Spinal cord (tissue), 10 donors: ENCODE results near the gene SLCO1B1. TPM values are rescaled to one million over a fixed set of nuclear protein-coding genes. Genes with fewer than 3 reads are reported as not detected.
"Not testable (repeated sequence)": the region's sequence is repeated elsewhere in the genome, so short reads cannot be mapped to it uniquely, and the experiment has no call there.

ENCODE experiments used
- DNase-seq, 6 donors: peaks; one replicate each; pipeline versions ENCODE4 v3.0.0 to v3.0.0-alpha.2; 2013 to 2015; ENCODE audit warnings: low spot score in 6 of 6, low read depth in 4 of 6
- H3K27ac ChIP-seq: one replicate; pipeline ENCODE4 v1.5.1; 2013; ENCODE audit warnings: low read depth, low read length, control low read depth
- H3K27me3 ChIP-seq: one replicate; pipeline ENCODE4 v1.6.1; 2013; ENCODE audit warnings: low read length; ENCODE audit not compliant: control insufficient read depth, insufficient read depth
- H3K36me3 ChIP-seq: one replicate; pipeline ENCODE4 v1.6.1; 2013; ENCODE audit warnings: low read length; ENCODE audit not compliant: control insufficient read depth, insufficient read depth
- H3K4me1 ChIP-seq: one replicate; pipeline ENCODE4 v1.6.1; 2013; ENCODE audit warnings: low read length; ENCODE audit not compliant: control insufficient read depth, insufficient read depth
- H3K4me3 ChIP-seq: one replicate; pipeline ENCODE4 v1.5.1; 2013; ENCODE audit warnings: low read depth, low read length, control low read depth
- H3K9me3 ChIP-seq: one replicate; pipeline ENCODE4 v1.6.1; 2013; ENCODE audit warnings: low read length; ENCODE audit not compliant: control insufficient read depth, insufficient read depth
- WGBS: methylation state at CpG from one replicate; pipeline ENCODE4 v1.1.5; 2013; ENCODE audit warnings: missing lambda C conversion rate; ENCODE audit not compliant: insufficient coverage; 5-methylcytosine and 5-hydroxymethylcytosine counted together
- polyA plus RNA-seq, 2 donors: library from polyadenylated mRNA; unstranded; fragments of 120-200 nt; gene quantifications; one replicate each; pipeline ENCODE4 v1.2.1, GENCODE V29; 2013; ENCODE audit not compliant: insufficient read length in 2 of 2
- total RNA-seq, 2 donors: library from RNA; depleted of rRNA in 1 of 2; stranded (reverse); fragments of 120-200 nt in 1 of 2; fragments of >200 nt in 1 of 2; gene quantifications; one replicate each; pipeline versions ENCODE4 v1.2.3 to v1.2.4, GENCODE V29; 2013 to 2014
- donor health status: healthy.

Gene SLCO1B1
- total and polyA plus RNA-seq, 4 donors = 0.06 TPM; not detected in 3

- not testable (repeated sequence) for H3K9me3 ChIP-seq, H3K4me1 ChIP-seq, H3K36me3 ChIP-seq, H3K4me3 ChIP-seq, DNase-seq, H3K27ac ChIP-seq, H3K27me3 ChIP-seq
- no CpG with 5 or more reads among the region's 19 CpGs for WGBS
These were observed 83.4 kb downstream of the SLCO1B1 start for GRCh38 chr12:21214433-21214832.

DNA sequence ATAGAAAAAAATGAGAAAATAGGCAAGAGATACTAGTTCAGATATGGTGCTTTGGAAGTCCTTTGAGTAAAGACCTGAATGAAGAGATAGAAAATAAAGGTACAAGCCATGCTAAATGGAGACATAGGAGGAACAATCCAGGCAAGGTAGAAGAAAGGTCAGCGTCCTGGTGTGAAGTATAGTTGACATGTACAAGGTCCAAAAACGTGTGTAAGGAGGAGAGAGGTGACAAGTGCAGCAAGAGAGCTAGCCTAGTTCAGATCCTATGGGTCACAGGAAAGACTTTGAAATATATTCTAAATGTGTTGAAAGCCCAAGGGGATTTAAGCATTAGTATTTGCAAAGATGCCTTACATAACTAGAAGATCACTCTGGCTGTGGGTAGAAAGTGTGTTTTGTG, 88.2 kb downstream of the SLCO1B1 start:
- no peaks in the 10 kb centered on the region for H3K27me3 ChIP-seq
- no peaks in the 10 kb centered on the region for H3K4me1 ChIP-seq
- H3K27ac ChIP-seq = no peak overlapping the region
- H3K4me3 ChIP-seq = no peak overlapping the region
- DNase-seq = no peak
- H3K36me3 ChIP-seq = no peaks in the 10 kb centered on the region
- 86% methylated on average over 2 of the region's 2 CpGs for WGBS
- H3K9me3 ChIP-seq = no peaks in the 10 kb centered on the region

- Histone ChIP-seq H3K27ac (no peak overlapping the region), H3K36me3 (no peaks in the 10 kb centered on the region), H3K27me3 (no peaks in the 10 kb centered on the region), H3K4me3 (no peak overlapping the region), H3K9me3 (no peaks in the 10 kb centered on the region), H3K4me1 (no peaks in the 10 kb centered on the region)
- DNase-seq = peak in 1 of 6 donors; percentile 1
- WGBS = no CpG with 5 or more reads among the region's 3 CpGs
These were observed 89.3 kb downstream of the SLCO1B1 start for GRCh38 chr12:21220266-21220665.

GRCh38 chr12:21221072-21221471, 90.1 kb downstream of the SLCO1B1 start:
- Histone ChIP-seq H3K27me3 (no peaks in the 10 kb centered on the region), H3K9me3 (no peaks in the 10 kb centered on the region), H3K4me3 (no peak overlapping the region), H3K27ac (no peak overlapping the region), H3K36me3 (no peaks in the 10 kb centered on the region), H3K4me1 (no peaks in the 10 kb centered on the region)
- DNase-seq = no peak

GRCh38 chr12:21221778-21222177, 90.8 kb downstream of the SLCO1B1 start:
- H3K36me3 ChIP-seq = no peaks in the 10 kb centered on the region
- DNase-seq = no peak
- H3K27ac ChIP-seq = no peak overlapping the region
- no peaks in the 10 kb centered on the region for H3K9me3 ChIP-seq
- no peaks in the 10 kb centered on the region for H3K27me3 ChIP-seq
- no peaks in the 10 kb centered on the region for H3K4me1 ChIP-seq
- no peak overlapping the region for H3K4me3 ChIP-seq

DNA sequence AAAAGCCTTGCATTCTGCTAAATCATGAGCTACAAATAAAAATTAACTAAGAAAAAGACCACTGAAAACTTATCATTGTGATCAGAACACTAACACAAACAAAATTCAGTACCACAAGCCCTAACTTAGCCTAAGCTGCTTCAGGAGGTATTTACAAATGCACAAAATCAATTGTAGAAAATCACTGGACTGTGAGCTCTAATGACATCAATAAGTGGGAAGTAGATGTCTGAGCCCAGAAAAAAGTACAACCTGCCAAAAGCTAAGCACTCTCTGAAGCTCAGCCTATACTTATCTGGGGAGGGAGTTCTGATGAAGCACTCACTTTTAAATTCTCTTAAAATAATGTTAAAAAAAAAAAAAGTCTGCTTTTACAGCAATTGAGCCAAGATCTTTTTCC, 92.9 kb downstream of the SLCO1B1 start:
- Histone ChIP-seq H3K27ac (no peak overlapping the region), H3K4me1 (no peaks in the 10 kb centered on the region), H3K4me3 (no peak overlapping the region), H3K9me3 (no peaks in the 10 kb centered on the region), H3K27me3 (no peaks in the 10 kb centered on the region), H3K36me3 (no peaks in the 10 kb centered on the region)
- peak in 3 of 6 donors; percentile 6 to 41 (median 35) for DNase-seq

DNA sequence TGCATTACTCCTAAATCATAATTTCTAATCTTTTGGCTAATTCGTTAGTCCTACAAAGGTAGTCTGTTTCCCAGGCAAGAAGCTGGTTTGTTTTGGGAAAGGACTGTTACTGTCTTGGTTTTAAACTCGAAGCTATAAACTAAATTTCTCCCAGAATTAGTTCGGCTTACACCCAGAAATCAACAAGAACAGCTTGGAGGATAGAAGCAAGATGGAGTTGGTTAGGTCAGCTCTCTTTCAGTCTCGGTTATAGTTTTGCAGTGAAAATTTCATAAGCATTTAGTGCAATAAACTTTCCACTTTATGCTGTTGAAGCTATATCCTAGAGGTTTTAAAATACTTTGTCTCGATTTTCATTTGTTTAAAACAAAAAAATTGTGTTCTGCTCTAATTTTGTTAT, 103.4 kb downstream of the SLCO1B1 start:
- Histone ChIP-seq H3K4me3 (no peak overlapping the region), H3K36me3 (no peaks in the 10 kb centered on the region), H3K27ac (no peak overlapping the region), H3K27me3 (no peaks in the 10 kb centered on the region), H3K4me1 (no peaks in the 10 kb centered on the region), H3K9me3 (no peaks in the 10 kb centered on the region)
- WGBS = no CpG with 5 or more reads among the region's 5 CpGs
- DNase-seq = no peak

- no peak for DNase-seq
- WGBS = 94% methylated on average over 2 of the region's 4 CpGs
These were observed 108.9 kb downstream of the SLCO1B1 start for GRCh38 chr12:21239866-21240265.

GRCh38 chr12:21248679-21249078, 117.7 kb downstream of the SLCO1B1 start:
- Histone ChIP-seq H3K9me3 (no peaks in the 10 kb centered on the region), H3K36me3 (no peaks in the 10 kb centered on the region), H3K27ac (no peak overlapping the region), H3K4me3 (no peak overlapping the region), H3K27me3 (no peaks in the 10 kb centered on the region), H3K4me1 (no peaks in the 10 kb centered on the region)
- no CpG with 5 or more reads among the region's 1 CpG for WGBS
- peak in 2 of 6 donors; percentile 1 to 28 for DNase-seq

More at GRCh38 chr12:21239866-21240265, 108.9 kb downstream of the SLCO1B1 start:
- no peaks in the 10 kb centered on the region for H3K4me1 ChIP-seq
- no peak overlapping the region for H3K27ac ChIP-seq
- H3K27me3 ChIP-seq = no peaks in the 10 kb centered on the region
- no peaks in the 10 kb centered on the region for H3K36me3 ChIP-seq
- peaks cover 3% of the 10 kb centered on the region for H3K9me3 ChIP-seq
- H3K4me3 ChIP-seq = no peak overlapping the region

DNA sequence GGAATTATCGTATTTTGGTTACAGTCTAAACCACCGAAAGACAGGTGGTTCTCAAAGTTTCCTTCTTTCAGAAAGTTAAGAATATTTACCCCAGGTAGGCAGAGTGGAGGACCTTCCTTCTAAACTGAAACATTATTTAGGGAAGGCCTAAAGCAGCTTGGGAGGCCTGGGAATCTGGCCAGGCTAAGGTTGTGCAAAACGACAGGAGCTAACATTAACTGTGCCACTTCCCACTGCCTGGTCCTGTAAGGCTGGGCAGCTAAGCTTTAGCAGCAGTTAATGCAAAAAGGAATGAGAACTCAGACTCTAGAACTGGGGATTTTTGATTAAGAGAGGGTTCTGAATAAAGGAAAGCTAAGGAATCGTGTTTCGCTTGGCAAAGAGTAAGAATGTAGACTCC, 121.1 kb downstream of the SLCO1B1 start:
- H3K9me3 ChIP-seq = no peaks in the 10 kb centered on the region
- no peak overlapping the region for H3K27ac ChIP-seq
- WGBS = 62% methylated on average over 3 of the region's 5 CpGs
- DNase-seq = no peak
- no peaks in the 10 kb centered on the region for H3K4me1 ChIP-seq
- H3K36me3 ChIP-seq = no peaks in the 10 kb centered on the region
- no peak overlapping the region for H3K4me3 ChIP-seq
- no peaks in the 10 kb centered on the region for H3K27me3 ChIP-seq
